CD4-positive, CD25-positive, alpha-beta regulatory T cell (primary cell): Measurements from ENCODE around the gene EBNA1BP2. TPM values are rescaled to one million over a fixed set of nuclear protein-coding genes. Genes with fewer than 3 reads are reported as not detected.
A peak's percentile ranks its signal among the peaks of the same experiment; 100 is the strongest.
"Not testable (repeated sequence)": the region's sequence is repeated elsewhere in the genome, so short reads cannot be mapped to it uniquely, and the experiment has no call there.

Source experiments
- ATAC-seq, 2 donors: fragments of 150-1000 bp; cut with Tn5 transposase; one replicate each; pipeline ENCODE4 v1.10.0; 2021; ENCODE audit warnings: low read depth in 2 of 2, moderate number of reproducible peaks in 2 of 2, moderate library complexity in 1 of 2
- DNase-seq, 3 donors: peaks; one replicate each; pipeline versions ENCODE4 v3.0.0 to v3.0.0-alpha.2; 2012 to 2022; ENCODE audit warnings: mixed read lengths in 1 of 3
- H3K27ac ChIP-seq: one replicate; pipeline ENCODE4 v1.7.0; 2013; ENCODE audit warnings: mild to moderate bottlenecking, low read length; ENCODE audit not compliant: insufficient read depth, poor library complexity, severe bottlenecking
- H3K27me3 ChIP-seq: one replicate; pipeline ENCODE4 v1.7.0; 2013; ENCODE audit warnings: low read length; ENCODE audit not compliant: control insufficient read depth, insufficient read depth
- H3K36me3 ChIP-seq: one replicate; pipeline ENCODE4 v1.7.0; 2013; ENCODE audit warnings: mild to moderate bottlenecking, low read length, moderate library complexity; ENCODE audit not compliant: control insufficient read depth, insufficient read depth
- H3K4me1 ChIP-seq: 2 replicates; pipeline ENCODE4 v1.7.0; 2013; ENCODE audit warnings: mild to moderate bottlenecking, low read length; ENCODE audit not compliant: insufficient read depth, control insufficient read depth, poor library complexity, severe bottlenecking
- H3K4me3 ChIP-seq: one replicate; pipeline ENCODE4 v1.7.0; 2013; ENCODE audit warnings: low read depth, mild to moderate bottlenecking, low read length, moderate library complexity
- H3K9me3 ChIP-seq, 2 experiments: 1 replicate in 1 of 2; 2 replicates in 1 of 2; pipeline ENCODE4 v1.7.0; 2013; ENCODE audit warnings: low read length in 2 of 2, mild to moderate bottlenecking in 1 of 2, moderate library complexity in 1 of 2; ENCODE audit not compliant: control insufficient read depth in 2 of 2
- H3K27ac Mint-ChIP-seq, 3 donors: one replicate each; pipeline ENCODE4 v1.8.0; 2020 to 2022; ENCODE audit warnings: mild to moderate bottlenecking in 3 of 3, mixed read lengths in 3 of 3, moderate library complexity in 2 of 3
- H3K27me3 Mint-ChIP-seq: one replicate; pipeline ENCODE4 v1.8.0; 2022; ENCODE audit warnings: mild to moderate bottlenecking, mixed read lengths
- H3K36me3 Mint-ChIP-seq: one replicate; pipeline ENCODE4 v1.8.0; 2020; ENCODE audit warnings: mixed read lengths
- H3K4me1 Mint-ChIP-seq, 4 donors: one replicate each; pipeline ENCODE4 v1.8.0; 2020 to 2022; ENCODE audit warnings: mixed read lengths in 4 of 4, mild to moderate bottlenecking in 1 of 4
- H3K4me3 Mint-ChIP-seq, 4 donors: one replicate each; pipeline ENCODE4 v1.8.0; 2020 to 2022; ENCODE audit warnings: mild to moderate bottlenecking in 4 of 4, mixed read lengths in 4 of 4, moderate library complexity in 3 of 4
- H3K9me3 Mint-ChIP-seq, 7 donors: one replicate each; pipeline ENCODE4 v1.8.0; 2020 to 2022; ENCODE audit warnings: mixed read lengths in 7 of 7, mild to moderate bottlenecking in 3 of 7, moderate library complexity in 2 of 7
- polyA plus RNA-seq, 4 donors: library from polyadenylated mRNA; unstranded; fragments of 300-500 nt; fragmentation: Illumina TruSeq; gene quantifications; one replicate each; pipeline ENCODE4 v1.2.3, GENCODE V29; 2021
- total RNA-seq: library from RNA; stranded (reverse); gene quantifications from one replicate; pipeline ENCODE4 v1.2.3, GENCODE V29; 2022

EBNA1BP2 gene
- total RNA-seq (17.4 TPM), polyA plus RNA-seq (10 to 100 TPM; 51.7 to 62.0 (median 54.1) TPM)

DNA sequence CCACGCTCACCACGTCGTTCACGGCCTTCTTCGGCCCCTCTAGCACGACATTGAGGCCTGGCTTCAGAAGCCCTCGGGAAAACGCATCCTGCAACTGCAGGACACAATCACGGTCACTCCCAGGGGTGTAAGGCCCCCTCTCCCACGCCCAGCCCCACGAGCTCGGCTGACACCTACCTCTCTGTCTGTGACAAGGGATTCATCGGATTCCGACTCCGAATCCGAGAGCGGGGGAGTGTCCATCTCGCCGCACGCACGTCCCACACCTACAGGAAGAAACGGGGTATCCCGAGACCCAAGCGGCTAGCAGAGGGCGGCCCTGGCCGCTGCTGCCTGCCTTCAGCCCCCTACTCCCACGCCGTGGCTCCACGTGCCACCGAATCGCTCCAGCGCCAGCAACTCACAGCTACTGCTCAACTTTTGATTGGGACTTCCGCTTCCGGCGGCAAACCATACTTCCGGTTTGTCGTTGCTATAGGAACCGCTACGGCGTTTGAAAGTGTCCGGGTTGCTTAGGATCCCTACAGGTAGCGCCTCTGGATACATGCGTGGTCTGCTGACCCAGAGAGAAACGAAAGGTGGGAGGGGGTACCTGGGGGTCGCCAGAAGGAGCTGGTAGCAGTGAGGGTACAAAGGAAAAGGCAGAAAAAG is at the start of gene EBNA1BP2, which contains the start of gene CFAP57:
EBNA1BP2 (minus strand) TSS at position 415 of the 651 bp plus-strand sequence; CDS start at position 243, 172 bp downstream.
CFAP57 (plus strand) TSS at position 455 of the 651 bp plus-strand sequence. CDS start 424 bp downstream, outside the sequence.
- Histone ChIP-seq H3K9me3 (no peaks in the 10 kb centered on the region), H3K4me1 (peaks cover 19% of the 10 kb centered on the region), H3K27ac (peak within 1 kb of the TSS; percentile 72), H3K36me3 (peaks cover 27% of the 10 kb centered on the region), H3K4me3 (peak within 1 kb of the TSS; percentile 83), H3K27me3 (peaks cover 15% of the 10 kb centered on the region)
- Mint-ChIP-seq H3K27ac (peak within 1 kb of the TSS; percentile 95 to 97 (median 96)), H3K27me3 (peaks cover 29% of the 10 kb centered on the region), H3K4me3 (peak within 1 kb of the TSS; percentile 96 to 99 (median 99)), H3K36me3 (peaks cover 28% of the 10 kb centered on the region), H3K4me1 (peaks cover 9 to 39% (median 29%) of the 10 kb centered on the region in 4 donors), H3K9me3 (no peaks in the 10 kb centered on the region)
- DNase-seq (peak; percentile 88 to 96 (median 94)), ATAC-seq (peak; percentile 86 to 90)

DNA sequence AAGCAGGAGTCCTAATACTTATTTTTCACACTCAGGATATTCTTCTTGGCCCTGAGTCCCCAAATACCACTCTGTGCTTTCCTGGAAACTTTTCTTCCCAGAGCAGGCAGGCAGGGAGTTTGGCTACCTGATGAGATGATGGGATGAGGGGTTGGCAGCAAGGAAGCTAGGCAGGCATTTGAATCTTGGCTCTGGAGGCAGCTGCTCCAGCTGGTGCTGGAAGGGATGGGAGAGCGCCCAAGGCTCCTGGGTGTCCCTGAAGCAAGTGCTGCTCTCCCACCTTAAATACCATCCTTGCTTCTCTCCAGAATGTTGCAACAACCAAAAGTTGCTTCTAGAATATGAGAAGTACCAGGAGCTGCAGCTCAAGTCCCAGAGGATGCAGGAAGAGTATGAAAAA is 49.7 kb upstream of the EBNA1BP2 start:
- DNase-seq (no peak), ATAC-seq (no peak)
- H3K4me1 ChIP-seq = no peaks in the 10 kb centered on the region
- H3K27me3 ChIP-seq = no peaks in the 10 kb centered on the region
- no peak overlapping the region for H3K4me3 ChIP-seq
- Mint-ChIP-seq H3K27ac (peak overlapping the region in 2 of 3 donors; percentile 3 to 93), H3K27me3 (peaks cover 5% of the 10 kb centered on the region), H3K4me3 (no peak overlapping the region), H3K36me3 (no peaks in the 10 kb centered on the region), H3K4me1 (peaks cover 0 to 9% (median 4%) of the 10 kb centered on the region in 4 donors), H3K9me3 (no peaks in the 10 kb centered on the region)
- no peaks in the 10 kb centered on the region for H3K9me3 ChIP-seq
- no peak overlapping the region for H3K27ac ChIP-seq
- no peaks in the 10 kb centered on the region for H3K36me3 ChIP-seq

GRCh38 chr1:43220905-43221778 is 49.1 kb upstream of the EBNA1BP2 start:
- Mint-ChIP-seq H3K4me1 (peaks cover 0 to 9% (median 4%) of the 10 kb centered on the region in 4 donors), H3K4me3 (no peak overlapping the region), H3K36me3 (no peaks in the 10 kb centered on the region), H3K27ac (peak overlapping the region; percentile 3 to 93 (median 65)), H3K9me3 (no peaks in the 10 kb centered on the region), H3K27me3 (peaks cover 5% of the 10 kb centered on the region)
- peak in 1 of 3 donors; percentile 45 for DNase-seq
- Histone ChIP-seq H3K4me3 (no peak overlapping the region), H3K4me1 (no peaks in the 10 kb centered on the region), H3K27ac (no peak overlapping the region), H3K27me3 (no peaks in the 10 kb centered on the region), H3K9me3 (no peaks in the 10 kb centered on the region), H3K36me3 (no peaks in the 10 kb centered on the region)
- ATAC-seq = peak; percentile 31 to 46

GRCh38 chr1:43217747-43218146 is 45.7 kb upstream of the EBNA1BP2 start:
- DNase-seq (no peak), ATAC-seq (no peak)
- H3K4me3 ChIP-seq = no peak overlapping the region
- peaks cover 0 to 9% (median 4%) of the 10 kb centered on the region in 4 donors for H3K4me1 Mint-ChIP-seq
- H3K27ac Mint-ChIP-seq = peak overlapping the region in 2 of 3 donors; percentile 18 to 58
- H3K36me3 Mint-ChIP-seq = no peaks in the 10 kb centered on the region
- H3K27me3 ChIP-seq = no peaks in the 10 kb centered on the region
- no peaks in the 10 kb centered on the region for H3K36me3 ChIP-seq
- H3K9me3 ChIP-seq = no peaks in the 10 kb centered on the region
- no peak overlapping the region for H3K4me3 Mint-ChIP-seq
- no peak overlapping the region for H3K27ac ChIP-seq
- no peaks in the 10 kb centered on the region for H3K4me1 ChIP-seq
- H3K9me3 Mint-ChIP-seq = peaks cover 0 to 1% (median 0%) of the 10 kb centered on the region in 7 donors
- peaks cover 4% of the 10 kb centered on the region for H3K27me3 Mint-ChIP-seq

GRCh38 chr1:43214501-43215444 is 42.7 kb upstream of the EBNA1BP2 start:
- Mint-ChIP-seq H3K27ac (no peak overlapping the region), H3K27me3 (peaks cover 8% of the 10 kb centered on the region), H3K36me3 (no peaks in the 10 kb centered on the region), H3K4me1 (no peaks in the 10 kb centered on the region), H3K4me3 (no peak overlapping the region), H3K9me3 (peaks cover 0 to 4% (median 0%) of the 10 kb centered on the region in 7 donors)
- Histone ChIP-seq H3K27me3 (no peaks in the 10 kb centered on the region), H3K36me3 (no peaks in the 10 kb centered on the region), H3K27ac (no peak overlapping the region), H3K4me1 (no peaks in the 10 kb centered on the region), H3K9me3 (no peaks in the 10 kb centered on the region), H3K4me3 (no peak overlapping the region)
- no peak for ATAC-seq
- DNase-seq = no peak

GRCh38 chr1:43208277-43208676 is 36.2 kb upstream of the EBNA1BP2 start:
- H3K9me3 ChIP-seq, H3K36me3 Mint-ChIP-seq, H3K27me3 ChIP-seq, DNase-seq, H3K4me3 ChIP-seq, H3K4me1 Mint-ChIP-seq, H3K36me3 ChIP-seq, H3K4me1 ChIP-seq, H3K4me3 Mint-ChIP-seq, H3K27ac Mint-ChIP-seq, H3K27ac ChIP-seq, H3K9me3 Mint-ChIP-seq, ATAC-seq, H3K27me3 Mint-ChIP-seq: not testable (repeated sequence)

- Mint-ChIP-seq H3K9me3 (peaks cover 1 to 8% (median 4%) of the 10 kb centered on the region in 7 donors), H3K27me3 (peaks cover 9% of the 10 kb centered on the region), H3K4me1 (peaks cover 0 to 4% (median 0%) of the 10 kb centered on the region in 4 donors), H3K27ac (peak overlapping the region in 1 of 3 donors; percentile 24), H3K36me3 (no peaks in the 10 kb centered on the region), H3K4me3 (no peak overlapping the region)
- no peak overlapping the region for H3K27ac ChIP-seq
- no peaks in the 10 kb centered on the region for H3K27me3 ChIP-seq
- no peaks in the 10 kb centered on the region for H3K4me1 ChIP-seq
- DNase-seq = no peak
- no peaks in the 10 kb centered on the region for H3K36me3 ChIP-seq
- ATAC-seq = no peak
- no peaks in the 10 kb centered on the region for H3K9me3 ChIP-seq
- no peak overlapping the region for H3K4me3 ChIP-seq
These were observed 35.3 kb upstream of the EBNA1BP2 start for GRCh38 chr1:43207229-43207853.
